Measurements from ENCODE around the gene KLK1. TPM values are rescaled to one million over a fixed set of nuclear protein-coding genes. Genes with fewer than 3 reads are reported as not detected.

Gene KLK1
- total RNA-seq, 2 experiments from 2014 or later: 0.65 to 0.83 TPM

DNA sequence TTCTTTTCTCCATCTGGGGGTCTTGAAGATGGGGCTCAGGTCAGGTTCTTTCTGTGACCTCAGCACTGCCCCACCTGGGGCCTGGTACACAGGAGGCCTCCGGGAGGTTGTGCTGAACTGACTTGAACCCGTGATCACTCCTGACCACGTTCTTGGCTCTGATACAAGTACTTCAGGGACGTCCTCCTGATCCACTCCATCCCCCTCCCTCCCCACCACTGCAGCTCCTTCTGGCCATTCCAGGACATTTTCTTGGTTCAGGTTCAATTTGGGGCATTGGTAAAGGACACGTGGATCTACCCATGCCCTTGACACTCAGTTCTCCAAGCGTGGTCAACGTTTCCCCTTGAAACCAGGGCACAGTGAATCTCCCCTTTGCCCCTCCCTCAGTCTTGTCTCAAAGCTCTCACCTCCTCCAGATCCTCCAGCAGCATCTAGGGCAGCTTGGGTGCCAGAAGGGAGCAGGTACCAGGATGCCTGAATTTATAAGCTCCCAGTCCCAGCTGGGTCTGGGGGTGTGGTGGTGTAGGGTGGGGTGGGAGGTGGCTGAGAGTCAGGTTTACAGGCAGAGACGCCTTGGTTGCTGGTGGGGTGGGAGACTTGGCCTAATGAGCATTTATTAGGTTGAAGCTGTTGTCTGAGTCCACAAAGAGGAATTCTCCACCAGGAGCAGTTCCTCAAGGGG is 9.7 kb upstream of the KLK1 start, which contains the start of gene KLK15:
Gene KLK15, minus strand, starts transcription at position 458 of the 685 bp plus-strand sequence. CDS start 2,082 bp downstream, outside the sequence.
- CTCF ChIA-PET: no interaction called here
- Mint-ChIP-seq H3K9me3 (no peaks in the 10 kb centered on the region), H3K36me3 (ENCODE audit: low read depth) (no peaks in the 10 kb centered on the region), H3K27ac (no peak within 1 kb of the TSS), H3K4me1 (ENCODE audit: low read depth) (peaks cover 5% of the 10 kb centered on the region), H3K27me3 (peaks cover 51% of the 10 kb centered on the region), H3K4me3 (no peak within 1 kb of the TSS)
- intact Hi-C loops (cut with micrococcal nuclease): no loop called here
- DNase-seq (no peak), ATAC-seq (no peak)
- TF ChIP-seq, protein P1, sequence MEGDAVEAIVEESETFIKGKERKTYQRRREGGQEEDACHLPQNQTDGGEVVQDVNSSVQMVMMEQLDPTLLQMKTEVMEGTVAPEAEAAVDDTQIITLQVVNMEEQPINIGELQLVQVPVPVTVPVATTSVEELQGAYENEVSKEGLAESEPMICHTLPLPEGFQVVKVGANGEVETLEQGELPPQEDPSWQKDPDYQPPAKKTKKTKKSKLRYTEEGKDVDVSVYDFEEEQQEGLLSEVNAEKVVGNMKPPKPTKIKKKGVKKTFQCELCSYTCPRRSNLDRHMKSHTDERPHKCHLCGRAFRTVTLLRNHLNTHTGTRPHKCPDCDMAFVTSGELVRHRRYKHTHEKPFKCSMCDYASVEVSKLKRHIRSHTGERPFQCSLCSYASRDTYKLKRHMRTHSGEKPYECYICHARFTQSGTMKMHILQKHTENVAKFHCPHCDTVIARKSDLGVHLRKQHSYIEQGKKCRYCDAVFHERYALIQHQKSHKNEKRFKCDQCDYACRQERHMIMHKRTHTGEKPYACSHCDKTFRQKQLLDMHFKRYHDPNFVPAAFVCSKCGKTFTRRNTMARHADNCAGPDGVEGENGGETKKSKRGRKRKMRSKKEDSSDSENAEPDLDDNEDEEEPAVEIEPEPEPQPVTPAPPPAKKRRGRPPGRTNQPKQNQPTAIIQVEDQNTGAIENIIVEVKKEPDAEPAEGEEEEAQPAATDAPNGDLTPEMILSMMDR (IDR thresholded peaks at IDR 0.05): no peak
- POLR2A ChIA-PET: interaction anchor here (1.4 kb wide), 2 partner anchors 31 to 36 kb away, joined by 3 read pairs; no protein-coding TSS in a partner anchor

DNA sequence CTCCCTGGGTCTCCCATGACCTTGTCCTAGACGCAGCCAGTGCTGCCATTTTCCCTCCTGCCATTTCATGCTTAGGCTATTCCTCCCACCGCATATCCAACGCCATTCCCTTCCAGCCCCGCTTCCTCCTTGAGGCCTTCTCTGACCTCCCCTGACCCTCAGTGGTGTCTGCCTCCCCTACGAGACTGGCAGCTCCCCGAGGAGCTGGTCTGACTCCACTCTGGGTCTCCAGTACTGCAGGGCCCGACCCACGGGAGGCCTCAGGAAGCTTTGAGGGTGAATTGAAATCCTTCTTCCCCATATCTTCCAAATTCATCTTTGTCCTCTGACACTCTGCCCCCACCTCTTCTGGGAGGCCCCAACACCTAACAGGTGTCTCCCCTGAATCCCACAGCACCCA is 9.1 kb upstream of the KLK1 start:
- ATAC-seq (no peak), DNase-seq (no peak)
- intact Hi-C loops (cut with micrococcal nuclease): no loop called here
- H3K4me1 Mint-ChIP-seq (ENCODE audit: low read depth): peaks cover 3% of the 10 kb centered on the region
- H3K4me3 Mint-ChIP-seq: no peak overlapping the region
- no peaks in the 10 kb centered on the region for H3K9me3 Mint-ChIP-seq
- TF ChIP-seq, protein P1 (IDR thresholded peaks at IDR 0.05): no peak
- no peaks in the 10 kb centered on the region for H3K36me3 Mint-ChIP-seq (ENCODE audit: low read depth)
- ChIA-PET CTCF (no interaction called here), POLR2A (interaction anchor here (1.4 kb wide), 2 partner anchors 30 to 35 kb away, joined by 3 read pairs; no protein-coding TSS in a partner anchor)
- peaks cover 49% of the 10 kb centered on the region for H3K27me3 Mint-ChIP-seq
- H3K27ac Mint-ChIP-seq: no peak overlapping the region

DNA sequence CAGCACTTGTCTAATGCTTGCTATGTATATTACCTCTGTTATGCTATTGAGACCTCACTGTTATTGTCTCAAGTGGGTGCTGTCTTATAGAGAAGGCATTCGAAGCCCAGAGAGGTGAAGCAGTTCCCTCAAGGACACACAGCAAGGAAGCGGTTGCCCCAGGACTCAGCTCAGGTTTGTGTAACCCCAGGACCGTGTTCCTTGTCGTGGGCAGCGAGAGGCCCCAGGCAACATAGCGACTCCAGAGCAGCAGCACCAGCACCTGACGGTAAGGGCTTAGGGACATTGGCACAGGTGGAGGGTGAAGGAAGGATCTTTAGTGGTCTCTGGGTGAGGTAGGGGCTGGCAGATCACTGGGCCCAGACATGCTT is 7.4 kb upstream of the KLK1 start:
- ATAC-seq (no peak), DNase-seq (no peak)
- peaks cover 38% of the 10 kb centered on the region for H3K27me3 Mint-ChIP-seq
- H3K4me3 Mint-ChIP-seq: no peak overlapping the region
- H3K36me3 Mint-ChIP-seq (ENCODE audit: low read depth): no peaks in the 10 kb centered on the region
- H3K4me1 Mint-ChIP-seq (ENCODE audit: low read depth): no peaks in the 10 kb centered on the region
- ChIA-PET CTCF (interaction anchor here (0.7 kb wide), 1 partner anchor 274 kb away, joined by 3 read pairs; no protein-coding TSS in a partner anchor), POLR2A (no interaction called here)
- intact Hi-C loops (cut with micrococcal nuclease): no loop called here
- H3K27ac Mint-ChIP-seq: no peak overlapping the region
- no peaks in the 10 kb centered on the region for H3K9me3 Mint-ChIP-seq
- TF ChIP-seq, protein P1 (IDR thresholded peaks at IDR 0.05): no peak

DNA sequence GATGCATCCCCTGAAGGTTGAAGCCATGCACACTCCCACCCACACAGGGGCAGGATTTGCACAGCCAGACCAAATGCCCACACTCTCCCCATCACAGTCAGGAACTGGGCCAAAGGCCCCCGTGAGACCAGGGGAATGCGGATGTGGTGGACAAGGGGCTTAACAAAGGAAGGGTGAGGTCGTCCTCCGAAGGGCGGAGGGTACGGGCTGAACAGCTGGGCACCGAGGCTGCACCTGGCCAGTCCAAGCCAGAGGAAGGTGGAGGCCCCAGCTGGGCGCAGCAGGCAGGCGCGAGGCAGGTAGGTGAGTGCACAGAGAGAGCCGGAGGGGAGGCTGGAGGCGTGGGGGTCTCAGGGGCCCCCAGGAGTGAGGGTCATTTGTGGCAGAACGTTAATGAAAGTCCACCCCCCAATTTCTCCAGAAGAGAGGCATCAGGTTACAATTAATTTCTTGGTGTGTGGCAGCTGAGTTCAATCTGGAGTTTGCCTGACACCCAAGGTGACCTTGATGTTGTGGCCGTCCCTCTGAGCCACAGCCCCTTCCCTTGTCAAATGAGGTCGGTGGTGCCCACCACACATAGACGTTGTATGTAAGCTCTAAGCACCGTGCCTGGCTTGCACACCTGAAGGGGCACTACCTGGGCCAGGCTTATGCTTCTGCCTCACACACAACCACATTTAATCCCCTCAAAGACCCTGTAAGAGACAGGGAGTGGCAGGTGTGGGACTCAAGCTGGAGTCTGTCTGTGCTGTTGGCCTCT is 6.9 kb upstream of the KLK1 start:
- H3K27me3 Mint-ChIP-seq: peaks cover 38% of the 10 kb centered on the region
- no peaks in the 10 kb centered on the region for H3K36me3 Mint-ChIP-seq (ENCODE audit: low read depth)
- H3K9me3 Mint-ChIP-seq: no peaks in the 10 kb centered on the region
- no peak for DNase-seq
- H3K4me3 Mint-ChIP-seq: no peak overlapping the region
- TF ChIP-seq, protein P1 (IDR thresholded peaks at IDR 0.05): no peak
- intact Hi-C loops (cut with micrococcal nuclease): no loop called here
- ChIA-PET CTCF (interaction anchor here (0.7 kb wide), 1 partner anchor 273 kb away, joined by 3 read pairs; no protein-coding TSS in a partner anchor), POLR2A (interaction anchor here (0.7 to 1.2 kb wide), 2 partner anchors 23 to 35 kb away, joined by 3 read pairs; no protein-coding TSS in a partner anchor)
- no peak for ATAC-seq
- no peaks in the 10 kb centered on the region for H3K4me1 Mint-ChIP-seq (ENCODE audit: low read depth)
- H3K27ac Mint-ChIP-seq: no peak overlapping the region

DNA sequence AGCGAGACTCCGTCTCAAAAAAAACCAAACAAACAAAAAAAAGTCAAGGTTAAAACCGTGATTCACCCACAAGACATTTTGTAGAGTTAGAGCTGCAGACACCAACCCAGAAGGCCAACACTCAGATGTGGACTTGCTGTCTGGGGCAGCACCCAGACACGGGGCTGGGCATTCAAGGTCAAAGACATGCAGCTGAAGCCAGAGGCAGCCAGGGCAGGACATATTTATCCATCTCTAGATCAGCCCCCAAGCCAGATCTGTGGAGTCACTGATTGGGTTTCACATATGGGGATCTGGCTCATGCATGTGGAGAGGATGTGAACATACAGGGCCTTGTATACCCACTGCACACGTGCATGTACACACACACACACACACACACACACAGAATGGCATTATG is 6.2 kb upstream of the KLK1 start:
- no peak overlapping the region for H3K27ac Mint-ChIP-seq
- ATAC-seq (no peak), DNase-seq (no peak)
- H3K4me1 Mint-ChIP-seq (ENCODE audit: low read depth): no peaks in the 10 kb centered on the region
- H3K9me3 Mint-ChIP-seq: no peaks in the 10 kb centered on the region
- TF ChIP-seq, protein P1 (IDR thresholded peaks at IDR 0.05): no peak
- ChIA-PET POLR2A (interaction anchor here (0.7 to 1.2 kb wide), 2 partner anchors 22 to 34 kb away, joined by 3 read pairs; no protein-coding TSS in a partner anchor), CTCF (no interaction called here)
- no peaks in the 10 kb centered on the region for H3K36me3 Mint-ChIP-seq (ENCODE audit: low read depth)
- no peak overlapping the region for H3K4me3 Mint-ChIP-seq
- intact Hi-C loops (cut with micrococcal nuclease): no loop called here
- peaks cover 32% of the 10 kb centered on the region for H3K27me3 Mint-ChIP-seq
